Right atrium auricular region (tissue), 2 donors: ENCODE results near the gene RPA1. TPM values are rescaled to one million over a fixed set of nuclear protein-coding genes. Genes with fewer than 3 reads are reported as not detected.

Source experiments
- DNase-seq: peaks from one replicate; pipeline ENCODE4 v3.0.0-alpha.2; 2019; ENCODE audit warnings: low spot score
- H3K27ac ChIP-seq, 2 donors: fragments of 200-600 bp; sonication (generic); 1 replicate in 1 of 2; 2 replicates in 1 of 2; pipeline ENCODE4 v1.5.1; 2016 to 2019
- H3K27me3 ChIP-seq, 2 donors: fragments of 200-600 bp; sonication (generic); one replicate each; pipeline versions ENCODE4 v1.5.1 to v1.6.0; 2017 to 2019
- H3K36me3 ChIP-seq: fragments of 200-600 bp; sonication (generic); one replicate; pipeline ENCODE4 v1.5.1; 2016
- H3K4me1 ChIP-seq, 2 donors: fragments of 200-600 bp; sonication (generic); one replicate each; pipeline versions ENCODE4 v1.5.1 to v1.6.0; 2017 to 2019
- H3K4me3 ChIP-seq, 2 donors: fragments of 200-600 bp; sonication (generic); 1 replicate in 1 of 2; 2 replicates in 1 of 2; pipeline ENCODE4 v1.5.1; 2017 to 2019; ENCODE audit warnings: mild to moderate bottlenecking in 1 of 2, moderate library complexity in 1 of 2
- H3K9me3 ChIP-seq, 2 donors: fragments of 200-600 bp; sonication (generic); one replicate each; pipeline ENCODE4 v1.5.1; 2019
- CTCF ChIP-seq, 2 donors: fragments of 200-600 bp; sonication (generic); IDR thresholded peaks; one replicate each; pipeline ENCODE4 v1.5.1; 2019; ENCODE audit warnings: antibody characterized with exemption in 2 of 2
- total RNA-seq, 2 donors: library from RNA; depleted of rRNA; stranded (reverse); fragments of >200 nt; gene quantifications; one replicate each; pipeline ENCODE4 v1.1.0, GENCODE V29; 2016

The RPA1 gene
- total RNA-seq, 2 donors from 2014 or later, result 20.9 to 26.9 TPM

- TF ChIP-seq CTCF (IDR thresholded peaks at IDR 0.05), result no peak
- no peak for DNase-seq
- Histone ChIP-seq H3K4me1 (no peaks in the 10 kb centered on the region), H3K36me3 (no peaks in the 10 kb centered on the region), H3K9me3 (no peaks in the 10 kb centered on the region), H3K27me3 (no peaks in the 10 kb centered on the region), H3K27ac (no peak overlapping the region), H3K4me3 (no peak overlapping the region)
Measured at GRCh38 chr17:1914661-1915083, 84.9 kb downstream of the RPA1 start.

DNA sequence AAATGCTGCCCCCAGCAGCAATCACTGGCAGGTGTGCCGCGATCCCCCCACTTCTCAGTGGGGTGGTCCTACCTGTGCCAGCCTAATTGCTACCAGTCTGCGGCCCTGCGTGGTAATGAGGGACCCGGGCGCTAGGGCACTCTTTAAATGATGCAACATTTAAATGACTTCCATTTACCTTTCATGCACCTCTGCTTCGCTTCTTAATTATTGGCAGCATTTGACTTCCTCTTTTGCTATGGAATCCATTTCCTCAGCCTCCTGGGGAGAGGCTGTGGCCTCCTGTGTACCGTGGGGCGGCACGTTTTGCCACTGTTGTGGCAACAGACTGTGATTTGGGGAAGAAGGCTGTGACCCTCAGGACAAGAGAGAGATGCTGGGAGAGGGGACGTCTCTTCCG lies 86.1 kb downstream of the RPA1 start:
- no peak overlapping the region for H3K27ac ChIP-seq
- H3K9me3 ChIP-seq, result no peaks in the 10 kb centered on the region
- H3K4me3 ChIP-seq, result no peak overlapping the region
- no peak for DNase-seq
- H3K36me3 ChIP-seq, result no peaks in the 10 kb centered on the region
- H3K4me1 ChIP-seq, result no peaks in the 10 kb centered on the region
- TF ChIP-seq CTCF (IDR thresholded peaks at IDR 0.05), result no peak
- H3K27me3 ChIP-seq, result no peaks in the 10 kb centered on the region

DNA sequence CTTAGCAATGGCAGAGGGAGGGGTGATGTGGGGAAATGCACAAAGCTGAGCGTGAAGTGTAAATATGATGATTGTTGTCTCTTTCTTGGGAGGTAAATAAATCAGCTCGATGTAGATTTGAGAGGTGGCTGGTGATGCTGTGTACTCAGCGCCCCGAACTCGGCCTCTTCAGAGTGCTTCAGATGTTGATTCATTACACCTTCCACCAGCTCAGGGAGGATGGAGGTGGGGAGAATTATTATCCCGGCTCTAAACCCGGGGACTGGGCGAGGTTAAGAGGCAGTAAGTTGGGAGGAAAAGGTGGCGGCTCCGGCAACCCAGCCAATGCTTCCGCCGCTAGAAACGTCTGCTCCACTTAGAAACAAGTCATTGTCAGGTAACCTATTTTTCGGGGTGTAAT lies 86.5 kb downstream of the RPA1 start:
- no peak for DNase-seq
- H3K9me3 ChIP-seq, result no peaks in the 10 kb centered on the region
- no peaks in the 10 kb centered on the region for H3K4me1 ChIP-seq

DNA sequence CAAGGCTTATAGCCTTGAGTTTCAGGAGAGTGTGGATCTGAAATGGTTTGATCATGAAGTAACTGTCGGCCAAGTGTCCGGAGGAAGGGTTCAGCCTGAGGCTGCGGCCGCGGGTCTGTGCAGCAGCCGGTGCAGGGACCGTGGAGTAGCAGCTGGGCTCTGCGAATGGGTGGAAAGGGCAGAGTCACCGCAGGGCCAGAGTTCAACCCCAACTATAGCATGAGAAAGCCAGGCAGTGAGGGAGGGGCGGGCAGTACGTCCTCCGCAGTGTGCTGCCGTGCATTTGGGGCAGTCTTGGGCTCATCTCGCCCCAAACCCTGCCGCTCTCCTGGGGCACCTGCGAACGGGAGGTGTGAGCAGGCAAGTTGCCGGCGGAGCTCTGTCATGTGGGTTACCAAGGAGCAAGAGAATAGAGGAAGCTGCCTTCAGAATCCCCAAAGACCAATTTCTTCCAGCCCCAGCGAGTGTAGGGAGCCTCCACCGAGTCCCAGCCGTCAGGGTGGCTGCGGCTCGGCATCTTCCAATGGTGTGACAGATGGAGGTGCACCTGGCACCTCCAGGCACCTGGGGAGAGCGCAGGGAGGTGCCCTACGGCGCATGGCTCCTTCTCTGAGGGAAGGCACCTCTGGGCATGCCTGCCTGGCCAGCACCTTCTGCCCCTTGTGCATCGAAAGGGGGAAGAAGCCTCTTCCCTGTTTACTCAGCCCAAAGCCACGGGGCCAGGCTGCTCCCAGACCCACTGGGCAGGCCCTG lies 87.3 kb downstream of the RPA1 start:
- H3K27me3 ChIP-seq, result no peaks in the 10 kb centered on the region
- TF ChIP-seq CTCF (IDR thresholded peaks at IDR 0.05), result no peak
- H3K4me1 ChIP-seq, result no peaks in the 10 kb centered on the region
- no peak overlapping the region for H3K27ac ChIP-seq
- no peak for DNase-seq
- no peaks in the 10 kb centered on the region for H3K36me3 ChIP-seq
- H3K9me3 ChIP-seq, result no peaks in the 10 kb centered on the region
- no peak overlapping the region for H3K4me3 ChIP-seq

More for the DNA sequence above, 86.5 kb downstream of the RPA1 start:
- H3K27ac ChIP-seq, result no peak overlapping the region
- no peaks in the 10 kb centered on the region for H3K36me3 ChIP-seq
- TF ChIP-seq CTCF (IDR thresholded peaks at IDR 0.05), result no peak
- H3K27me3 ChIP-seq, result no peaks in the 10 kb centered on the region
- no peak overlapping the region for H3K4me3 ChIP-seq

DNA sequence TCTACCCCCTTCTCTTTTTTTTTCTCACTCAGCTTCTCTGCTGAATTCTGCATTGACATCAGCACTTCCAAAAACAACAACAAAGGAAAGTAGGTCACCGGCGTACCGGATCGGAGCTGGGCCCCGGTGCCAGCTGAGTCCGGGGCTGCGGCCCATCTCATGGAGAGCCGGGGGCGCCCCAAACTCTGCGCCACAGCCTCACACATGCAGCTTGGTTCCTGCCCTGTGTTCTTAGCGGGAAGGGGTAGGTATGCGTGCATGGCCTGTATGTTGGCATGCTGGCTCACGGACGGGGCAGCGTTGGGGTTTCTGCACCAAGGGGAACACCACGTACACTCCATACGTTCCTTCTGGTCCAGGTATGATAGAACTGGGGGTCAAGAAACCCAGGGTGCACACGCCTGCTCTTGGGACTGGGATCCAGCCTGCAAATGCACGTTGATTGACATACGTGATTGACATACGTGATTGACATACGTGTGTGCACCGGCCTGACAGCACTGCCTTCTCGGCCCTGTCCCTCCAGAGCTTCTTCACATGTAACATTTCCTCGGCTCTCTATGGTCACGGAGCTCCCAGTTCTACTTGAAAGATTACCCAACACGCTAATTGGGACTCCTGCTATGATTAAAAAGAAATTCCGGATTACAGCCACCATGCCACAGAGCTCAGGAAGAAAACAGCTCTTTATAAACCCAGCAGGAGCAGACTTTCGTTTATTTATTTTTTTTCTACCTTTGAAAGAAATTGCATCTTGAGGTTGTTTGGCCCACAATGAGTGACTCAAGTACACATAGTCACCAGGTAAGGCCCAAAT lies 88.7 kb downstream of the RPA1 start:
- no peak for DNase-seq

More for the DNA sequence above, 88.7 kb downstream of the RPA1 start:
- Histone ChIP-seq H3K27ac (no peak overlapping the region), H3K27me3 (no peaks in the 10 kb centered on the region), H3K9me3 (no peaks in the 10 kb centered on the region), H3K4me1 (no peaks in the 10 kb centered on the region), H3K4me3 (no peak overlapping the region), H3K36me3 (no peaks in the 10 kb centered on the region)
- no peak for TF ChIP-seq CTCF (IDR thresholded peaks at IDR 0.05)
